DND-41 (cell line): ENCODE measurements around the gene ZSCAN23.
"Not testable (repeated sequence)": the region's sequence is repeated elsewhere in the genome, so short reads cannot be mapped to it uniquely, and the experiment has no call there.

Experiments
- EZH2 ChIP-seq: IDR thresholded peaks from 3 replicates; pipeline ENCODE4 v1.6.1; 2012; ENCODE audit warnings: borderline replicate concordance, low read depth, mild to moderate bottlenecking, moderate library complexity, low read length, inconsistent platforms; ENCODE audit not compliant: severe bottlenecking
- TF ChIP-seq, protein P1 (sequence below): IDR thresholded peaks from 2 replicates; pipeline ENCODE4 v1.5.1; 2012; ENCODE audit warnings: borderline replicate concordance, low read length, moderate library complexity, mild to moderate bottlenecking; ENCODE audit not compliant: poor library complexity, severe bottlenecking; ENCODE audit errors: extremely low read depth

DNA sequence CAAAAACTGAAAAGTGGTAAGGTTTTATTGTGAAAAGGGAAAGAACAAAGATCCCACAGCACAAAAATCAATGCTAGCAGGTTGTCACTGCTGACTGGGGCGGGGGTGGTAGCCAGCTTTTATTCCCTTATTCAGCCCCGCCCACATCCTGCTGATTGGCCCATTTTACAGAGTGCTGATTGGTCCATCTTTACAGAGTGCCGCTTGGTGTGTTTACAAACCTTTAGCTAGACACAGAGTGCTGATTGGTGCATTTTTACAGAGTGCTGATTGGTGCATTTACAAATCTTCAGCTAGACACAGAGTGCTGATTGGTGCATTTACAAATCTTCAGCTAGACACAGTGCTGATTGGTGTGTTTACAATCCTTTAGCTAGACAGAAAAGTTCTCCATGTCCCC is 1.5 kb upstream of the ZSCAN23 start:
- TF ChIP-seq, protein P1, sequence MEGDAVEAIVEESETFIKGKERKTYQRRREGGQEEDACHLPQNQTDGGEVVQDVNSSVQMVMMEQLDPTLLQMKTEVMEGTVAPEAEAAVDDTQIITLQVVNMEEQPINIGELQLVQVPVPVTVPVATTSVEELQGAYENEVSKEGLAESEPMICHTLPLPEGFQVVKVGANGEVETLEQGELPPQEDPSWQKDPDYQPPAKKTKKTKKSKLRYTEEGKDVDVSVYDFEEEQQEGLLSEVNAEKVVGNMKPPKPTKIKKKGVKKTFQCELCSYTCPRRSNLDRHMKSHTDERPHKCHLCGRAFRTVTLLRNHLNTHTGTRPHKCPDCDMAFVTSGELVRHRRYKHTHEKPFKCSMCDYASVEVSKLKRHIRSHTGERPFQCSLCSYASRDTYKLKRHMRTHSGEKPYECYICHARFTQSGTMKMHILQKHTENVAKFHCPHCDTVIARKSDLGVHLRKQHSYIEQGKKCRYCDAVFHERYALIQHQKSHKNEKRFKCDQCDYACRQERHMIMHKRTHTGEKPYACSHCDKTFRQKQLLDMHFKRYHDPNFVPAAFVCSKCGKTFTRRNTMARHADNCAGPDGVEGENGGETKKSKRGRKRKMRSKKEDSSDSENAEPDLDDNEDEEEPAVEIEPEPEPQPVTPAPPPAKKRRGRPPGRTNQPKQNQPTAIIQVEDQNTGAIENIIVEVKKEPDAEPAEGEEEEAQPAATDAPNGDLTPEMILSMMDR = not testable (repeated sequence)
- TF ChIP-seq EZH2 = not testable (repeated sequence)
